ENCODE results near the gene RNF215.

RNF215 gene

DNA sequence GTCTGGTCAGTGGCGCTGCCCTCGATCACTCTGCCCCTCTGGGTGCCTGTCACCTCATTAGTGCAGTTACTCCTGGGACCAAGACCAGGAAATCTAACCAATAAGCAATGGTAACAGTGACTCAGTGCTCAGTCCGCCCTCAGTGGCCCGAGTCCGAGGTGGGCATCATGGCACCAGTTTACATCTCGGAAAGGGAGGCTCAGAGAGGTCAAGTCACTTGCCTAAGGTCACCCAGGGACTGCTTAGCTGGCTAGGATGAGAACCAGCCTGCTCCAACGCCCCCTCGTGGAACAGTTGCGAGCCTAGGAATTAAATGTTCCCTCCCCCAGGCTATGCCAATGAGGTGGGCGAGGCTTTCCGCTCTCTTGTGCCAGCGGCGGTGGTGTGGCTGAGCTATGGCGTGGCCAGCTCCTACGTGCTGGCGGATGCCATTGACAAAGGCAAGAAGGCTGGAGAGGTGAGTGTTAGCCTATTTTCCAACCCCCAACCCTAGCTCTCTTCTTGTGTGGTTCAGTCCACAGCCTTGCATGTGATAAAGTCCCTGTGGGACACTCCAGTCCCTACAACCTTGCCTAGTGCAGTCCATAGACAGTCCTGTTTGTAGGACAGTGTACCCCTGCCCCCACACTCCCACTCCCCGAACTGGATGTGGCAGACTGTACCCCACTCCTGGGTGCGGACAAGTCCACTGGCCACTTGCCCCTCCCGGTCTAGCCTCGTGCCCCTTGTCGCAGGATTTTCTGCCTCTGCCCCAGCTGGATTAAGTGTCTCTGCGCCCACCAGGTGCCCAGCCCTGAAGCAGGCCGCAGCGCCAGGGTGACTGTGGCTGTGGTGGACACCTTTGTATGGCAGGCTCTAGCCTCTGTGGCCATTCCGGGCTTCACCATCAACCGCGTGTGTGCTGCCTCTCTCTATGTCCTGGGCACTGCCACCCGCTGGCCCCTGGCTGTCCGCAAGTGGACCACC lies 39.5 kb upstream of the RNF215 start:
- H3K4me3 ChIP-seq (ENCODE audit: low read length), result peak overlapping the region; percentile 89
- H3K27ac ChIP-seq (ENCODE audit: low read length), result no peak overlapping the region

DNA sequence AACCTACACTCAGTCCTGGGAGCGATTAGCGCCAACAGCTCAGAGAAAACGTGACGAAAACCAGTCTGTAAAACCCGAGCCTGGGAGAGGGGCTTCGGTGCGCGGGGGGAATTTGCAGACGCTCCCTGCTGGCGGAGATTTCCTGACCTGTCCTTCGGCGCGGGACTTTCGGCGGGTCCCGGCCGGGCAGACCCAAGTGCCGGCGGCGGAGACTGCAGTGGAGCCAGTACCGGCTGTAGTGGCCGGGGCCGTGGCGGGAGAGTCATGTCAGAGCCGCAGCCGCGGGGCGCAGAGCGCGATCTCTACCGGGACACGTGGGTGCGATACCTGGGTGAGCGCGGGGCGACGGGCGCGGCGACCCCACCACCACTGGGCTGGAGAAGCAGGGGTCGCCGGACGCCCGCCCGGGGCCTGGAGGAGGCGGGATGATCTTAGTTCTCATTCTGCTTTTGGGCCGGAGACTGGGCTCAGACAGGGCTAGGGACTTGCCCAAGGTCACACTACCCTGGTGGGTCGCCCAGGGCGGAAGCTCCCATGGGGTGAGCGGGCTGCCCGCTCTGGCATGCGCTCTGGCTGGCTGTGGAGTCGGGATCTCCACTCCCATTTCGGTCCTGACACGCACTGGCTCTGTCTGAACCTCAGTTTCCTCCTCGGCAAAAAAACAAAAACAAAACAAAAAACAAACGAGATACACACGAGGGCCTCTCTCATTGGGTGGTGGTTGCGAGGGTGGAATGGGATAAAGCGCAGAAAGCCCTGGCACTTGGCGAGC lies 38.6 kb upstream of the RNF215 start, which contains the start of gene MTFP1:
MTFP1 (plus strand) TSS at position 153 of the 772 bp plus-strand sequence; CDS start at position 265, 112 bp downstream.
- peak within 1 kb of the TSS; percentile 89 for H3K4me3 ChIP-seq (ENCODE audit: low read length)
- no peak within 1 kb of the TSS for H3K27ac ChIP-seq (ENCODE audit: low read length)
- no peaks in the 10 kb centered on the region for H3K9me3 ChIP-seq (ENCODE audit: control insufficient read depth, low read depth, low read length)
- peaks cover 19% of the 10 kb centered on the region for H3K4me1 ChIP-seq (ENCODE audit: control insufficient read depth, low read depth, low read length)
- H3K36me3 ChIP-seq (ENCODE audit: control insufficient read depth, low read depth, low read length), result peaks cover 22% of the 10 kb centered on the region
- H3K9ac ChIP-seq (ENCODE audit: low read length), result peak within 1 kb of the TSS; percentile 68
- no peaks in the 10 kb centered on the region for H3K27me3 ChIP-seq (ENCODE audit: control insufficient read depth, insufficient read depth, low read length)

More for the DNA sequence above, 39.5 kb upstream of the RNF215 start:
- Histone ChIP-seq H3K36me3 (ENCODE audit: control insufficient read depth, low read depth, low read length) (peaks cover 19% of the 10 kb centered on the region), H3K4me1 (ENCODE audit: control insufficient read depth, low read depth, low read length) (peaks cover 19% of the 10 kb centered on the region), H3K27me3 (ENCODE audit: control insufficient read depth, insufficient read depth, low read length) (no peaks in the 10 kb centered on the region), H3K9ac (ENCODE audit: low read length) (peak overlapping the region; percentile 68), H3K9me3 (ENCODE audit: control insufficient read depth, low read depth, low read length) (no peaks in the 10 kb centered on the region)

GRCh38 chr22:30425327-30425615 lies 38.1 kb upstream of the RNF215 start:
- Histone ChIP-seq H3K36me3 (ENCODE audit: control insufficient read depth, low read depth, low read length) (peaks cover 22% of the 10 kb centered on the region), H3K9ac (ENCODE audit: low read length) (peak overlapping the region; percentile 68), H3K4me3 (ENCODE audit: low read length) (peak overlapping the region; percentile 89), H3K9me3 (ENCODE audit: control insufficient read depth, low read depth, low read length) (no peaks in the 10 kb centered on the region), H3K27me3 (ENCODE audit: control insufficient read depth, insufficient read depth, low read length) (no peaks in the 10 kb centered on the region), H3K27ac (ENCODE audit: low read length) (no peak overlapping the region), H3K4me1 (ENCODE audit: control insufficient read depth, low read depth, low read length) (peaks cover 19% of the 10 kb centered on the region)

DNA sequence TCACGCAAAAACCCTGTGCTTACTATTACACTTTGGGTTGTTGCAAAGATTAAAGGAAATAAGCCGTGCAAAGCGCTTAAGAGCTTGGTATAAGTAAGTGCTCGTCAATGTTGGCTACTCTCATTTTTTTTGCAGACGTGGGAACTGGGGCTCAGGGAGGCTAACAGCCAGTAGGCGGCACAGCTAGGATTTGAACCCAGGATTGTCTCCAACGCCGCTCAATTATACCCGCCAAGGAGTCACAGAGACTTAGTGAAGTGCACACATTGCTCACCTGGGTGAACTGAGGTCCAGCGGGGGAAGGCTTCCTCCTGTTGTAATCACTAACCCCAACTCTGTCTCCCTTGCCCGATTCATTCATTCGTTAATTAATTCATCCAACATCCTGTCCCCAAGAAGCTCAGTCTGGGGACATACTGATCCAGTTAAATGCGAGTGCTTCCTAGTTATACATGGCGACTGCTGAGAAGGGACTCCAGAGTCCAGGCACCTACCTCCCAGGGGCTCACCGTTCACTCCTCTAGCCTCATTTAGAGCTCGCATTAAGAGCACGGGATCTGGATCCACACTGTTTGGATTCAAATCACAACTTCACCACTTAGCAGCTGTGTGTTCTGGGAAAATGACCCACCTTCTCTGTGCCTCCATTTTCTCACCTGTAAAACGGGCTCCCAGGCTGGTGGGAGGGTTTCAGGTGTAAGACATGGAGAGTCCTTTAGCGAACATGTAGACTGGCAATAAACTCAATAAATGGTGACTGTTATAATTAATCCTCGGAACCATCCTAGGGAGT lies 37.5 kb upstream of the RNF215 start:
- H3K9ac ChIP-seq (ENCODE audit: low read length), result peak overlapping the region; percentile 95
- H3K9me3 ChIP-seq (ENCODE audit: control insufficient read depth, low read depth, low read length), result no peaks in the 10 kb centered on the region
- H3K27ac ChIP-seq (ENCODE audit: low read length), result no peak overlapping the region
- H3K4me3 ChIP-seq (ENCODE audit: low read length), result peak overlapping the region; percentile 89
- peaks cover 22% of the 10 kb centered on the region for H3K36me3 ChIP-seq (ENCODE audit: control insufficient read depth, low read depth, low read length)
- no peaks in the 10 kb centered on the region for H3K27me3 ChIP-seq (ENCODE audit: control insufficient read depth, insufficient read depth, low read length)
- H3K4me1 ChIP-seq (ENCODE audit: control insufficient read depth, low read depth, low read length), result peaks cover 19% of the 10 kb centered on the region

DNA sequence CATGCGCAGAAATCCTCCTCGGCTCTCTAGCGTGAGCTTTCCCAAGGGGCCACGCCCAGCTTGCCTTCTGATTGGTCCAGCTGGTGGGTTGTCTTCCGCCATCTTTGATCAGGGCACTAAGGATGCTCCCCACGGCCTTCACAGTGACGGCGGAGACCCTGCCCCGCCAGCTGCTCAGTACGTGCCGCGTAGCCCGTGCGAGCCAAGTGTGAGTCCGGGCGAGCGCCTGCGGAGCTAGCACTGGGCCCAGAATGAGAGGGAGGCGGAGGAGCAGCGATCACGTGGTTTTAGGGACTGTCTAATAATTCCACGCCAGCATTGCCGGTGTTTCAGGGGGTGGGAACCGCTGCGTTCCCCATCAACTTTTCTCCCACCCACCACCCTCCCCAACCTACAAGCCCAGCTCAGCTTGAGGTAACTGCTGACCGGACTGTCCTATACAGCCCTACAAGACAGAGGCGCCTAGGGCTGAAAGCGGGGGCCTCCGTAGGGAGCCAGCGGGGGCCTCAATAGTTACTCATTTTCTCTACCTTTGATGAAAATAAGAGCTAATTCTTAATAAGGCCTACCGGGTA lies 36.8 kb upstream of the RNF215 start:
- Histone ChIP-seq H3K36me3 (ENCODE audit: control insufficient read depth, low read depth, low read length) (peaks cover 20% of the 10 kb centered on the region), H3K4me3 (ENCODE audit: low read length) (peak overlapping the region; percentile 89), H3K27me3 (ENCODE audit: control insufficient read depth, insufficient read depth, low read length) (no peaks in the 10 kb centered on the region), H3K27ac (ENCODE audit: low read length) (peak overlapping the region; percentile 92), H3K9ac (ENCODE audit: low read length) (peak overlapping the region; percentile 95), H3K4me1 (ENCODE audit: control insufficient read depth, low read depth, low read length) (peaks cover 19% of the 10 kb centered on the region), H3K9me3 (ENCODE audit: control insufficient read depth, low read depth, low read length) (no peaks in the 10 kb centered on the region)

DNA sequence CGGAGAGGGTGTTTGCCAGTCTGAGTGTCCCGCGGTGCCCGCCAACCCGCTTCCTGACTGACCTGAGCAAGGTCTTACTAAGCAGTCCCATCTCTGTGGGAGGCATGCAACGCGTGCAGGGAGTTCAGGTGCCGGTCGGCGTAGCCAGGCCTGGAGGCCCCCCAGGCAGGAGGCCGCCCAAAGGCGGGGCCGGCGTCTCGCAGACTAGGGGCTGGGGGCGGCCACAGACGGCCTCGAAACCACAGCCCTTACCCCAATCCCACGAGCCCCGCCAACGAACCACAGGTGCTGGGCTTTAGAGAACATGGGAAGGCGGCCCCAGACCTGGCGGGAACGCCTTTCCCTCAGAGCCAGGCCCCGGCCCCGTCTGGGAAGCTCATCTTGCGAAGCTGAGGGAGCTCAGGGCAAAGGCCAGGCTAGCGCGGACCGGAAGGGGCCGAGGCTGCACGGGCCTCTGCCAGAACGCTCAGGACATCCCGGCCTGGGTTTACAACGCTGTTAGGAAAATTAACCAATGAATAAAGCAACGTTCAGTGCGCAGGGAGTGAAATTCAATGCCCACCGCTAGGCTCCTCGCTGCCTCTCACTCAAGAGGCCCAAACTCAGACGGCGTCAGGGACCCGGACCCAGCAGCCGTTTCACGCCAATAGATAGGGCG lies 36.2 kb upstream of the RNF215 start:
- peak overlapping the region; percentile 95 for H3K9ac ChIP-seq (ENCODE audit: low read length)
- H3K4me1 ChIP-seq (ENCODE audit: control insufficient read depth, low read depth, low read length), result peaks cover 19% of the 10 kb centered on the region

GRCh38 chr22:30422481-30423300 lies 35.5 kb upstream of the RNF215 start:
- peaks cover 9% of the 10 kb centered on the region for H3K36me3 ChIP-seq (ENCODE audit: control insufficient read depth, low read depth, low read length)
- H3K9ac ChIP-seq (ENCODE audit: low read length), result peak overlapping the region; percentile 95
- H3K4me1 ChIP-seq (ENCODE audit: control insufficient read depth, low read depth, low read length), result peaks cover 19% of the 10 kb centered on the region
- H3K4me3 ChIP-seq (ENCODE audit: low read length), result peak overlapping the region; percentile 89
- H3K9me3 ChIP-seq (ENCODE audit: control insufficient read depth, low read depth, low read length), result no peaks in the 10 kb centered on the region
- peak overlapping the region; percentile 92 for H3K27ac ChIP-seq (ENCODE audit: low read length)
- no peaks in the 10 kb centered on the region for H3K27me3 ChIP-seq (ENCODE audit: control insufficient read depth, insufficient read depth, low read length)

More for the DNA sequence above, 36.2 kb upstream of the RNF215 start:
- no peaks in the 10 kb centered on the region for H3K27me3 ChIP-seq (ENCODE audit: control insufficient read depth, insufficient read depth, low read length)
- H3K36me3 ChIP-seq (ENCODE audit: control insufficient read depth, low read depth, low read length), result peaks cover 14% of the 10 kb centered on the region
- H3K9me3 ChIP-seq (ENCODE audit: control insufficient read depth, low read depth, low read length), result no peaks in the 10 kb centered on the region
- peak overlapping the region; percentile 92 for H3K27ac ChIP-seq (ENCODE audit: low read length)
- H3K4me3 ChIP-seq (ENCODE audit: low read length), result peak overlapping the region; percentile 89

GRCh38 chr22:30421695-30422480 lies 34.7 kb upstream of the RNF215 start:
- Histone ChIP-seq H3K9me3 (ENCODE audit: control insufficient read depth, low read depth, low read length) (no peaks in the 10 kb centered on the region), H3K4me3 (ENCODE audit: low read length) (peak overlapping the region; percentile 89), H3K9ac (ENCODE audit: low read length) (peak overlapping the region; percentile 95), H3K27me3 (ENCODE audit: control insufficient read depth, insufficient read depth, low read length) (no peaks in the 10 kb centered on the region), H3K36me3 (ENCODE audit: control insufficient read depth, low read depth, low read length) (peaks cover 10% of the 10 kb centered on the region), H3K27ac (ENCODE audit: low read length) (no peak overlapping the region), H3K4me1 (ENCODE audit: control insufficient read depth, low read depth, low read length) (peaks cover 19% of the 10 kb centered on the region)

DNA sequence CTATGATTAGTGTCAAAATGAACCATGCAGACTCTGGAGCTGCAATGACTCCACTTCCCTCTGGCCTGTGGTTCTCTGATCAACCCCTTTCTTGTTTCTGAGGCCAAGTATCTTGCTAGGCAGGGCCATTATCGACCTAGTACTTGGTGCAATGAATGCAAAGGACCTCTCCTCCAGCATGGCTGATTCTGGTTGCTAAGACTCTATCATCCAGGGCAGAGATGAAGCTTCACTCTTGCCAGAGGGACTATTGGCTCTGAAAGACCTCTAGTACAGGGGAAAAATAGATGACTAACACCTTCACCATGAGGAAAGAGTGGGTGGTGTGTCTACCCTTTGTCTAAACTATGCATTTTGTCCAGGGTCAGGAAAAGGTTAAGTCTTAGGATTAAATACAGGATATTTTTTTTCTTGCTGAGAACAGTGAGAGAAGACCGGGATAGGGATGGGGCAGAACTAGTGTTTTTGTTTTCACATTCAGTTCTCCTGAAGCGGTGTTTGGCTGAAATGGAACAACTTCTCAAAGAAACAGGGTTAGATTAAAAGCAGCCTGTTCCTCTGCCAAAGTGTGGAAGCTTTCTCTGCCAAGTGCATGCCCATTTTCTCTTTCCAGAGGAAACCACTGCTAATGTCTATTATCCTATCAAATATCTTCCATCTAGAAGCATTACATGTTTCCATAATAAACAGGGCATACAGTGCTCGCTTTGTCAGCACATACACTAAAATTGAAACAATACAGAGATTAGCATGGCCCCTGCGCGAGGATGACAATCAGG lies 33.3 kb upstream of the RNF215 start:
- H3K36me3 ChIP-seq (ENCODE audit: control insufficient read depth, low read depth, low read length), result peaks cover 19% of the 10 kb centered on the region
- no peak overlapping the region for H3K27ac ChIP-seq (ENCODE audit: low read length)
- no peak overlapping the region for H3K9ac ChIP-seq (ENCODE audit: low read length)
- no peaks in the 10 kb centered on the region for H3K9me3 ChIP-seq (ENCODE audit: control insufficient read depth, low read depth, low read length)
- H3K27me3 ChIP-seq (ENCODE audit: control insufficient read depth, insufficient read depth, low read length), result no peaks in the 10 kb centered on the region
- H3K4me3 ChIP-seq (ENCODE audit: low read length), result no peak overlapping the region
- H3K4me1 ChIP-seq (ENCODE audit: control insufficient read depth, low read depth, low read length), result peaks cover 19% of the 10 kb centered on the region
